NCI-H526 (cell line): ENCODE data around the gene ADAM11.
"Not testable (repeated sequence)": the region's sequence is repeated elsewhere in the genome, so short reads cannot be mapped to it uniquely, and the experiment has no call there.

ENCODE experiments used
- DNase-seq, 2 experiments: peaks; one replicate each; lab custom pipeline; 2025; lab: John Stamatoyannopoulos, UW

Gene ADAM11

GRCh38 chr17:44758414-44759085 is at the start of gene ADAM11:
Gene ADAM11, plus strand, starts transcription at chr17:44758988. Its CDS starts 212 bp downstream, at chr17:44759200.
- peak in 1 of 2 experiments; percentile 55 for DNase-seq

GRCh38 chr17:44719444-44719843 is 39.3 kb upstream of the ADAM11 start:
- DNase-seq: no peak

DNA sequence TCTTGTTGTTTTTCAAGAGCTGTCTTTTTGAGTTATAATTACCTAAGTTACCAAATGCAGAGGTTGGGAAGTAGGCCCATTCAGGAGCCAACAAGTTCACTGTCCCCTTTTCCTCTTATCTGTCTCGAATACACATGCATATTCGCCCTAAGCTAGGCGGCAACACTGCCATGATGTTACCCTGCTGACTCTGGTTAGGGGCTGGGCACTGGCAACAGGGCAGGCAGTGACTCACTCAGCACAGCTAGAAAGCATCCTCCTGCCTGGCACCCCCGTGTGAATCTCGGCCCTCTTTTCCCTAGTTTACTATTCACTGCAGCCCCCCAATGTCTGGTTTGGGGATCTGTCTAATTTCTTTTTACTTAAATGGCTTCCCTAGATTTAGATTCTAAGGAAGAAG is 36.5 kb upstream of the ADAM11 start:
- DNase-seq: no peak

GRCh38 chr17:44726121-44726520 is 32.7 kb upstream of the ADAM11 start:
- DNase-seq: not testable (repeated sequence)

GRCh38 chr17:44733753-44734152 is 25.0 kb upstream of the ADAM11 start:
- DNase-seq: peak; percentile 27 to 52

DNA sequence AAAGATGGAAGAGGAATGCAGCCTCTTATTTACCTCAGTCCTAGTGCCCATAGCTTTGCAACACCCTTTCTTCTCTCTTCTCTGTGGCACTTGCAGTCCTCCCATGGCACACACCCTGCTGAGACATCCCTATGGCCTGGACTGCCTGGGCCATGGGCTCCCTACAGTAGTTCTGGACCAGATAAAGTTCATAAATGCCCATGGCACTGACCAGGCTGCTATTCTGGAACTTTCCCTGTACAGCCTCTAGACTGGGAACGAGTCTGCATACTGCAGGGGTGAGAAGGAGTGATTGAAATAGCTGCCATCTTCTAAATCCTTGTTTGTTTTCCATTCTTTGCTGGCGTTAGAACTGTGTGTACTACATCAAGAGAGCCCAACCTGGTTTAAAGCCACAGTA is 24.5 kb upstream of the ADAM11 start:
- no peak for DNase-seq

- no peak for DNase-seq
Measured at GRCh38 chr17:44736551-44737240, 22.1 kb upstream of the ADAM11 start.

- no peak for DNase-seq
Measured at GRCh38 chr17:44738214-44738906, 20.4 kb upstream of the ADAM11 start.

DNA sequence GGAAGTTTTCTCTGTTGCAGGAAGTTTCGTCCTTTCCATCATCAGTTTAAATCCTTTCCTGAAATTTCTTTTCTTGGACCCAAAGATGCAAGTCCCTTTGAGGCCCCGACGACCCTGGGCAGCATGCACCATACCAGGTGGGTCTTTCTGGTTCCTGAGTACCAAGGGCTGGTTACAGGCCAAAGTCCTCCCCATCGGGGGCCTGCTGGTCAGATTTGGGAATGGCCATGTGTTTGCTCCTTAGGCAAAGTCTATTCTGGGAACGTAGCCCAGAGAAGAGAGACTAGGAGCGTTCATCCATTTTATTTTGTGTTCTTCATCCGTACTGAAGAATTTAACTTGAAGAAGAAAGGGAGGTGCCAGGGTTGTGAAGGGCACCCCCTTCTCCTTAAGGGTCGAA is 17.5 kb upstream of the ADAM11 start:
- no peak for DNase-seq

DNA sequence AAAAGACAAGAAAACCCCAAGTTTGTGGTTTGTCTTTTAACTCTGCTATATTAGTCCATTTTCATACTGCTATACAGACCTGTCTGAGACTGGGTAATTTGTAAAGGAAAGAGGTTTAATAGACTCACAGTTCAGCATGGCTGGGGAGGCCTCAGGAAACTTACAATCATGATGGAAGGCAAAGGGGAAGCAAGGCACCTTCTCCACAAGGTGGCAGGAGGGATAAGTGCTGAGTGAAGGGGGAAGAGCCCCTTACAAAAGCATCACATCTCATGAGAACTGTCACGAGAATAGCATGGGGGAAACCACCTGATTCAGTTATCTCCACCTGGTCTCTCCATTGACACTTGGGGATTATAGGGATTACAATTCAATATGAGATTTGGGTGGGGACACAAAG is 13.5 kb upstream of the ADAM11 start:
- DNase-seq: no peak

GRCh38 chr17:44745738-44746137 is 13.1 kb upstream of the ADAM11 start:
- not testable (repeated sequence) for DNase-seq

- DNase-seq: no peak
Measured at GRCh38 chr17:44747566-44747965, 11.2 kb upstream of the ADAM11 start.

DNA sequence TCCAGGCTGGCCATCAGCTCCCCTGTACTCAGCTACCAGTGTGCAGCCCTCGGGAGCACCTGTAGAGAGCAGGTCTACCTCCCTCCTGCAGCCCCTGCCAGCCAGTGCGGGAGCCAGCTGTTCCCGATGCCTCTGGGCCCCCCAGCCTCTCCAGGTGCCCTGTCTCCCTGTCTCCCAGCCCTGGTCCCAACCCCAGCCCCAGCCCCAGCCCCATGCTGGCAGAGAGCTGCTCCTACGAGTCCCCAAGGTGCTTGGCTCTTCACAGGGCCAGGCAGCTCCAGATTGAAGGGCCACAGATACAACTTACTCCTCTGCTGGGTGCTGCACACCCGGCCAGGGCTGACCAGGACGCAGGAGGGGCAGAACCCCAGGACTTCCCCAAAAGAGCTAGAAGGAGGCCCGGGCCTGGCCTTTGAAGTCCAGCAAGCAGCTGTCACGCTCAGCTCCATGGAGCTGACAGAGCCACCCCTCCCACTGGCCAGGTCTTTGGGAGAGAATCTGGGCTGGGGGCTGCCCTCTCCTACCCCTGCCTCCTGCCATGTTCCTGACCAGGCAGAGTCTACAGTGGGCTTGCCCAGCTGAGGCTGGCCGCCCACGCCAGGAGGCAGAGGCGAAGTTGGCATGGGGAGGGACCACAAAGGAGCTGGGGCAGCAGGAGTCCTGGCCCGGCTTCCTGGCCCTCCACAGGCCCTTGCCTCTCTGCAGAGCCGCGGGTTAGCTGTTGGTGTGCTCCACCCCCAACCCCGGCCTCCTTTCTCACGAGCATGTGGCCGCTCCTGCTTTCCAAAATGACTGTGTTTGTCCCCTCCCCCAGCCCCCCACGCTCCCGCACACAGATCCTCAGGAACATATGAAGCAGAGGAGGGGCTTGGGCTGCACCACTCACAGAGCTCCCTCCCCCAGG is 9.5 kb upstream of the ADAM11 start:
- no peak for DNase-seq

DNA sequence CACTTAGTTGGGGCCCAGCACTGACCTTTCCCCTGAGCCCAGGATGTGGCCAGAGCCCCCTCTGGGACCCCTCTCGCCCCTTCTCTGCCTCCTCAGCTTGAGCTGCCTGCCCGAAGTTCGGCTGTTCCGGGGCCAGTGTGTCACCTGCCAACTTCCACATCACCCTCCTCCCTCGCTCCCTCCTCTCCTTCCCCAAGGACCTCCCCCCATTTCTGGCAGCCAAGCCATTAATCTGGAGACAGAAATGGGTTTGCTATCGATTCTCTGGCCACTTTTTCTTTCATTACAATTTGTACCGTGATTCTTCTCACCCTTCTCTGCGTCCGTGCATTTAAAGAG is 8.8 kb upstream of the ADAM11 start:
- no peak for DNase-seq

- no peak for DNase-seq
Measured at GRCh38 chr17:44751331-44751730, 7.5 kb upstream of the ADAM11 start.

DNA sequence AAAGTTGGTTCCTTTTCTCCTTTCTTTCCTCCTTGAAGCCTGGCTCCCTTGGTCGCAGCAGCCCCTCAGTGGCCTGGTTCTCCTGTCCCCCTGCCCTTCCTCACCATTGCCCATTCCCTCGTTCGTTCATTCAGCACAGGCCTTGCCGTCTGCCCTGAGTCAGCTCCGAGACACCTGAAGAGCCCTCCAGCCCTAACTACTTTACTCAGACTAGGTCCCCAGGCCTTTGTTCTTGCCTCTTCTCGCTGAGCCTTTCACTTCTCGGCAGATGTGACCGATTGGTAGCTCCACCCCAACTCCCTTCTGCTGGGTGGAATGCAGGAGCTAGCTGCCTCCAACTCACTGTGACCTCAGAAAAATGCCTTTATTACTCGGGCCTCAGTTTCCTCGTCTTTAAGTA is 7.0 kb upstream of the ADAM11 start:
- no peak for DNase-seq

GRCh38 chr17:44752953-44753861 is 5.6 kb upstream of the ADAM11 start:
- DNase-seq: no peak

DNA sequence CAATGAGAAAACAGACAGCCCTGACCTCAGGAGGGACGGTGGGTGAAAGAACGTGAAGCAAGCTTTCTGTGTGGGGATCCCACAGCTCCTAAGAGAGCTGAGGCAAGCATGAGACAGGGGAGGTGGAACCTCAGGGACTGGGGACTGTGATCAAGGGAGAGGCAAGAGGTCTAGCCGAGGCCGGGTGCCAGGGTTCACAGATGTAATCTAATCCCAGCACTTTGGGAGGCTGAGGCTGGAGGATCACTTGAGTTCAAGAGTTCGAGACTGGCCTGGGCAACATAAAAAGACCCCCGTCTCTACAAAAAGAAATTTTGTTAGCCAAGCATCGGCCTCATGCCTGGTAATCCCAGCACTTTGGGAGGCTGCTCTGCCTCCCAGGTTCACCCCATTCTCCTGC is 4.5 kb upstream of the ADAM11 start:
- no peak for DNase-seq

- DNase-seq: not testable (repeated sequence)
Measured at GRCh38 chr17:44755180-44755579, 3.6 kb upstream of the ADAM11 start.

- DNase-seq: no peak
Measured at GRCh38 chr17:44757045-44757917, 1.5 kb upstream of the ADAM11 start.
